HS-5 (cell line): ENCODE measurements around the gene ASPHD1.
"Not testable (repeated sequence)": the region's sequence is repeated elsewhere in the genome, so short reads cannot be mapped to it uniquely, and the experiment has no call there.

Experiments
- DNase-seq: peaks from one replicate; pipeline ENCODE4 v3.0.0-alpha.2; 2012; ENCODE audit warnings: low read depth

ASPHD1 gene

GRCh38 chr16:29908719-29909220 lies 8.5 kb downstream of the ASPHD1 start:
- no peak for DNase-seq

- peak; percentile 48 for DNase-seq
Measured at GRCh38 chr16:29909391-29909790, 9.1 kb downstream of the ASPHD1 start.

- DNase-seq = not testable (repeated sequence)
Measured at GRCh38 chr16:29909851-29910250, 9.6 kb downstream of the ASPHD1 start.

- DNase-seq = no peak
Measured at GRCh38 chr16:29910819-29911675, 10.8 kb downstream of the ASPHD1 start.

GRCh38 chr16:29911676-29912010 lies 11.4 kb downstream of the ASPHD1 start:
- no peak for DNase-seq

GRCh38 chr16:29912087-29912486 lies 11.8 kb downstream of the ASPHD1 start:
- DNase-seq = no peak

- no peak for DNase-seq
Measured at GRCh38 chr16:29913514-29913913, 13.2 kb downstream of the ASPHD1 start.

GRCh38 chr16:29915590-29916247 lies 15.4 kb downstream of the ASPHD1 start:
- DNase-seq = peak; percentile 43

GRCh38 chr16:29916979-29917378 lies 16.7 kb downstream of the ASPHD1 start:
- no peak for DNase-seq

GRCh38 chr16:29920288-29921033 lies 20.2 kb downstream of the ASPHD1 start:
- no peak for DNase-seq

GRCh38 chr16:29921034-29921385 lies 20.7 kb downstream of the ASPHD1 start:
- DNase-seq = no peak

GRCh38 chr16:29922326-29922725 lies 22.0 kb downstream of the ASPHD1 start:
- no peak for DNase-seq

- no peak for DNase-seq
Measured at GRCh38 chr16:29922986-29923501, 22.8 kb downstream of the ASPHD1 start.

GRCh38 chr16:29925105-29925756 lies 24.9 kb downstream of the ASPHD1 start:
- no peak for DNase-seq

GRCh38 chr16:29925781-29926710 lies 25.8 kb downstream of the ASPHD1 start, which contains the start of gene KCTD13:
Gene KCTD13 (minus strand): TSS chr16:29926226. CDS start chr16:29926033, 193 bp downstream.
- DNase-seq = peak; percentile 61

GRCh38 chr16:29926711-29927052 lies 26.4 kb downstream of the ASPHD1 start:
- DNase-seq = no peak

GRCh38 chr16:29927070-29927905 lies 27.0 kb downstream of the ASPHD1 start:
- no peak for DNase-seq

GRCh38 chr16:29931750-29932149 lies 31.5 kb downstream of the ASPHD1 start:
- DNase-seq = not testable (repeated sequence)

GRCh38 chr16:29940656-29941055 lies 40.4 kb downstream of the ASPHD1 start:
- no peak for DNase-seq
